Measurements from ENCODE around the gene CYB561D1.

DNA sequence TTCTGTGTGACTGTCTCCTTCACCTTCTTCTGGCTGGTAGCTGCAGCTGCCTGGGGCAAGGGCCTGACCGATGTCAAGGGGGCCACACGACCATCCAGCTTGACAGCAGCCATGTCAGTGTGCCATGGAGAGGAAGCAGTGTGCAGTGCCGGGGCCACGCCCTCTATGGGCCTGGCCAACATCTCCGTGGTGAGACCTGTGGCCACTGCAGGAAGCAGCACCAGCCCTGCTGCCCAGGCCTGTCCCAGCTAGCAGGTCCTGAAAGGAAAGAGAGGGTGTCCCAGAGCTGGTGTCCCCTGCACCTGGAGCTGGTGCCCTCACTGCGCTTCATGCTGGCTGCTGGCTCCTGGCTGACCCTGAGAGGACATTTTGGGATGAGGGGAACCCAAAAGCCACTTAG lies 16.1 kb upstream of the CYB561D1 start:
- TF ChIP-seq, protein P1, sequence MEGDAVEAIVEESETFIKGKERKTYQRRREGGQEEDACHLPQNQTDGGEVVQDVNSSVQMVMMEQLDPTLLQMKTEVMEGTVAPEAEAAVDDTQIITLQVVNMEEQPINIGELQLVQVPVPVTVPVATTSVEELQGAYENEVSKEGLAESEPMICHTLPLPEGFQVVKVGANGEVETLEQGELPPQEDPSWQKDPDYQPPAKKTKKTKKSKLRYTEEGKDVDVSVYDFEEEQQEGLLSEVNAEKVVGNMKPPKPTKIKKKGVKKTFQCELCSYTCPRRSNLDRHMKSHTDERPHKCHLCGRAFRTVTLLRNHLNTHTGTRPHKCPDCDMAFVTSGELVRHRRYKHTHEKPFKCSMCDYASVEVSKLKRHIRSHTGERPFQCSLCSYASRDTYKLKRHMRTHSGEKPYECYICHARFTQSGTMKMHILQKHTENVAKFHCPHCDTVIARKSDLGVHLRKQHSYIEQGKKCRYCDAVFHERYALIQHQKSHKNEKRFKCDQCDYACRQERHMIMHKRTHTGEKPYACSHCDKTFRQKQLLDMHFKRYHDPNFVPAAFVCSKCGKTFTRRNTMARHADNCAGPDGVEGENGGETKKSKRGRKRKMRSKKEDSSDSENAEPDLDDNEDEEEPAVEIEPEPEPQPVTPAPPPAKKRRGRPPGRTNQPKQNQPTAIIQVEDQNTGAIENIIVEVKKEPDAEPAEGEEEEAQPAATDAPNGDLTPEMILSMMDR (conservative IDR thresholded peaks at IDR 0.05 in 1 of 2, IDR thresholded peaks at IDR 0.05 in 1 of 2; ENCODE audit: low read depth in 1 of 2, low read length in 2 of 2): no peak
- no peak for TF ChIP-seq EZH2 (IDR thresholded peaks at IDR 0.05; ENCODE audit: low read length, missing control alignments)
